ENCODE results near the gene LENG9. TPM values are rescaled to one million over a fixed set of nuclear protein-coding genes. Genes with fewer than 3 reads are reported as not detected.
"Not testable (repeated sequence)": the region's sequence is repeated elsewhere in the genome, so short reads cannot be mapped to it uniquely, and the experiment has no call there.

The LENG9 gene
- total and polyA plus RNA-seq, 2 of the 13 experiments (the other 11 are each of a cell fraction or from before 2014, with no cell fraction given), result 0.75 to 2.9 TPM

DNA sequence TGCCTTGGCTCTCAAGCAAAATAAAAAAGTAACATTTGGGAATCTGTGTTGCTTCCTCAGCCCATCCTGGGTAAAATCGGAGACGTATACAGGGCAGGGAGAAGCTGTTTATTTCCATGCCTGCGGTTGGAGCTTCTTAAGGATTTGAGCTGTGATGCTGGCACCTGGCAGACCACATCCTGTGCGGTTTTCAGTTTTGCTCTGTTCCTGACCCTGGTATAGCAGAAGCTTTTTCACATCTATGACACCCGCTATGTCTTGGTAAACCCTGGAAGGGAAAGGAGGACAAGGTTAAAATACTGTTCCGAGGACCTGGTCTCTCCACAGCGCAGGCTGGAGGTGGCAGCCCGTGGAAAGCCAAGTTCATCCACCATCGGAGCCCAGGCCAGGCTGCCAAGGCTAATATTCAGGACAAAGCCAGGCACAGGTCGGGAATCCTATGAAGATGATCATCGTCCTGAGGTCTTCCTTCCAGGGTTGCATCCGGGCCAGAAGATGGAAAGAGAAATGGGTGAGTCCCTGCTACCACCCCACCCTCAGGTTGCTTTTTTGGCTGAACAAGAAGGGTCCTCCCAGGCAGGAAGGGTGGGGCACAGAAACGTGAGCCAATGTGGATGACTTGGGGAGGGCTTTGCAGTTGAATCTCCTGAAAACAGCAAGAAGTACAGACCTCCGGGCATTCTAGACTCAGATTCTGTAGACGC, 34.3 kb upstream of the LENG9 start:
- CTCF ChIA-PET (ENCODE audit: low intra/inter-chr PET ratio, low total read pairs); ATAC-seq; H4K20me1 ChIP-seq (ENCODE audit: insufficient read depth, low read length); H3K4me1 ChIP-seq (ENCODE audit: insufficient read depth, low read length); FAIRE-seq; DNase-seq (ENCODE audit: low spot score); BruUV-seq (replicated peaks); H3K79me2 ChIP-seq (ENCODE audit: insufficient read depth, low read length); H3K9ac ChIP-seq (ENCODE audit: insufficient read depth, low read depth, low read length); H3K9me3 ChIP-seq (ENCODE audit: low read length); in situ Hi-C loops (cut with HindIII; ENCODE audit: extremely low pct_ligation_motif_present, low pct_unique_long_range_greater_than_20kb); H3K4me3 ChIP-seq (replicated peaks in 1 of 3; ENCODE audit: insufficient read depth in 1 of 3, low read depth in 2 of 3, low read length in 3 of 3); H2AFZ ChIP-seq (ENCODE audit: low read length); intact Hi-C loops (cut with micrococcal nuclease; ENCODE audit: unreplicated experiment); H3K4me2 ChIP-seq (ENCODE audit: low read depth, low read length); H3K27ac ChIP-seq (ENCODE audit: extremely low read length, insufficient read depth, low read length); H3K36me3 ChIP-seq (replicated peaks in 1 of 2; ENCODE audit: control insufficient read depth in 1 of 2, insufficient read depth in 2 of 2, low read length in 2 of 2); H3K27me3 ChIP-seq (ENCODE audit: control insufficient read depth in 1 of 2, insufficient read depth in 2 of 2, low read length in 2 of 2); POLR2A ChIA-PET: not testable (repeated sequence)
- WGBS (ENCODE audit: low lambda C conversion rate), result 36% methylated on average over 8 of the region's 15 CpGs

DNA sequence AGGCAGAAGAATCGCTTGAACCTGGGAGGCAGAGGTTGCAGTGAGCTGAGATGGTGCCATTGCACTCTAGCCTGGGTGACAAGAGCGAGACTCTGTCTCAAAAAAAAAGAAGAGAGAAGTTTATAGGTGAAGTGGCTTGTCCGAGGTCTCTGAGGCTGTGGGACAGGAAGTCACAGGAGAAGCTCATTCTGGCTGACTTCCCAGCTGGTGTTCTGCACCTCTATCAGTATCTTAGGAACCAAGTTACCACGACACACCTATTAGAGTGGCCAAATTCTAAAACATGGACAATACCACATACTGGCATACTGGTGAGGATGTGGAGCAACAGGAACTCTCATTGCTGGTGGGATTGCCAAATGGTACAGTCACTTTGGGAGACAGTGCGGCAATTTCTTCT, 31.7 kb upstream of the LENG9 start:
- intact Hi-C loops (cut with micrococcal nuclease; ENCODE audit: unreplicated experiment); CTCF ChIA-PET (ENCODE audit: low intra/inter-chr PET ratio, low total read pairs); ATAC-seq; H4K20me1 ChIP-seq (ENCODE audit: insufficient read depth, low read length); BruUV-seq (replicated peaks); H3K9ac ChIP-seq (ENCODE audit: insufficient read depth, low read depth, low read length); in situ Hi-C loops (cut with HindIII; ENCODE audit: extremely low pct_ligation_motif_present, low pct_unique_long_range_greater_than_20kb); H3K36me3 ChIP-seq (replicated peaks in 1 of 2; ENCODE audit: control insufficient read depth in 1 of 2, insufficient read depth in 2 of 2, low read length in 2 of 2); H3K4me3 ChIP-seq (replicated peaks in 1 of 3; ENCODE audit: insufficient read depth in 1 of 3, low read depth in 2 of 3, low read length in 3 of 3); H3K9me3 ChIP-seq (ENCODE audit: low read length); POLR2A ChIA-PET; DNase-seq (ENCODE audit: low spot score); H3K4me2 ChIP-seq (ENCODE audit: low read depth, low read length); H3K27ac ChIP-seq (ENCODE audit: extremely low read length, insufficient read depth, low read length); H3K4me1 ChIP-seq (ENCODE audit: insufficient read depth, low read length); H2AFZ ChIP-seq (ENCODE audit: low read length); H3K79me2 ChIP-seq (ENCODE audit: insufficient read depth, low read length): not testable (repeated sequence)
- 8% methylated on average over 5 of the region's 5 CpGs for WGBS (ENCODE audit: low lambda C conversion rate)
- peak; percentile 37 for FAIRE-seq
- H3K27me3 ChIP-seq (ENCODE audit: control insufficient read depth in 1 of 2, insufficient read depth in 2 of 2, low read length in 2 of 2), result peaks cover 0 to 10% of the 10 kb centered on the region in 2 experiments; a peak in 2 of 5 replicates

Measured in HepG2 (cell line).